ENCODE results near the gene NPTX1. TPM values are rescaled to one million over a fixed set of nuclear protein-coding genes. Genes with fewer than 3 reads are reported as not detected.

The NPTX1 gene
- total and polyA plus RNA-seq, 12 donors, result 0.30 to 68.2 (median 5.5) TPM

- H3K4me1 ChIP-seq (replicated peaks in 1 of 2), result peaks cover 0 to 12% of the 10 kb centered on the region in 2 donors
- no peaks in the 10 kb centered on the region for H3K27me3 ChIP-seq
- no peaks in the 10 kb centered on the region for H3K36me3 ChIP-seq (replicated peaks in 1 of 2)
- no peak overlapping the region for H3K4me3 ChIP-seq
- no peak for DNase-seq
- intact Hi-C loops (cut with DNase I), result loop anchor here (5.0 to 10.0 kb wide), 4 partner anchors 43 to 553 kb away; no protein-coding TSS in a partner anchor
- no peaks in the 10 kb centered on the region for H3K9me3 ChIP-seq (replicated peaks in 1 of 3)
- H3K27ac ChIP-seq, result no peak overlapping the region
- 93 to 96% (median 95%) methylated on average over 13 to 33 of the region's 33 CpGs for WGBS, 4 donors
- TF ChIP-seq POLR2A (IDR thresholded peaks at IDR 0.05) (no peak), CTCF (IDR thresholded peaks at IDR 0.05) (no peak)
Measured at GRCh38 chr17:80429356-80430275, 46.8 kb downstream of the NPTX1 start.

GRCh38 chr17:80428796-80429195, 47.6 kb downstream of the NPTX1 start:
- Histone ChIP-seq H3K27ac (no peak overlapping the region), H3K9me3 (replicated peaks in 1 of 3) (no peaks in the 10 kb centered on the region), H3K4me3 (no peak overlapping the region), H3K27me3 (no peaks in the 10 kb centered on the region), H3K36me3 (replicated peaks in 1 of 2) (no peaks in the 10 kb centered on the region), H3K4me1 (replicated peaks in 1 of 2) (peaks cover 0 to 12% of the 10 kb centered on the region in 2 donors)
- intact Hi-C loops (cut with DNase I), result loop anchor here (5.0 to 10.0 kb wide), 4 partner anchors 44 to 554 kb away; no protein-coding TSS in a partner anchor
- TF ChIP-seq POLR2A (IDR thresholded peaks at IDR 0.05), result no peak
- no peak for TF ChIP-seq CTCF (IDR thresholded peaks at IDR 0.05)
- 92 to 95% (median 93%) methylated on average over 10 to 11 of the region's 11 CpGs for WGBS, 4 donors
- no peak for DNase-seq

GRCh38 chr17:80428363-80428762, 48.0 kb downstream of the NPTX1 start:
- Histone ChIP-seq H3K9me3 (replicated peaks in 1 of 3) (no peaks in the 10 kb centered on the region), H3K27ac (no peak overlapping the region), H3K4me3 (no peak overlapping the region), H3K36me3 (replicated peaks in 1 of 2) (no peaks in the 10 kb centered on the region), H3K27me3 (no peaks in the 10 kb centered on the region), H3K4me1 (replicated peaks in 1 of 2) (peaks cover 0 to 12% of the 10 kb centered on the region in 2 donors)
- no peak for DNase-seq
- WGBS, 4 donors, result 88 to 96% (median 90%) methylated on average over 9 to 12 of the region's 12 CpGs
- TF ChIP-seq CTCF (IDR thresholded peaks at IDR 0.05) (no peak), POLR2A (IDR thresholded peaks at IDR 0.05) (no peak)
- intact Hi-C loops (cut with DNase I), result loop anchor here (5.0 to 10.0 kb wide), 4 partner anchors 44 to 554 kb away; no protein-coding TSS in a partner anchor

GRCh38 chr17:80427366-80428282, 48.8 kb downstream of the NPTX1 start:
- WGBS, 4 donors, result 79 to 89% (median 86%) methylated on average over 10 to 27 of the region's 27 CpGs
- peaks cover 0 to 12% of the 10 kb centered on the region in 2 donors for H3K4me1 ChIP-seq (replicated peaks in 1 of 2)
- intact Hi-C loops (cut with DNase I), result loop anchor here (2.0 to 10.0 kb wide), 6 partner anchors 45 to 555 kb away; no protein-coding TSS in a partner anchor

More at GRCh38 chr17:80427366-80428282, 48.8 kb downstream of the NPTX1 start:
- H3K4me3 ChIP-seq, result no peak overlapping the region
- TF ChIP-seq POLR2A (IDR thresholded peaks at IDR 0.05) (no peak), CTCF (IDR thresholded peaks at IDR 0.05) (no peak)
- H3K27me3 ChIP-seq, result no peaks in the 10 kb centered on the region
- no peaks in the 10 kb centered on the region for H3K9me3 ChIP-seq (replicated peaks in 1 of 3)
- no peak for DNase-seq
- no peak overlapping the region for H3K27ac ChIP-seq
- no peaks in the 10 kb centered on the region for H3K36me3 ChIP-seq (replicated peaks in 1 of 2)

Data from adrenal gland (tissue), 12 donors.